Duodenal mucosa (tissue), 2 donors: ENCODE results near the gene LFNG.
A peak's percentile ranks its signal among the peaks of the same experiment; 100 is the strongest.

ENCODE experiments used
- H3K27ac ChIP-seq: one replicate; pipeline ENCODE4 v1.7.0; 2013; ENCODE audit warnings: low read depth, low read length
- H3K27me3 ChIP-seq, 2 donors: one replicate each; pipeline ENCODE4 v1.7.0; 2013; ENCODE audit warnings: low read length in 2 of 2, control low read depth in 1 of 2; ENCODE audit not compliant: insufficient read depth in 2 of 2, control insufficient read depth in 1 of 2
- H3K36me3 ChIP-seq, 2 donors: one replicate each; pipeline ENCODE4 v1.7.0; 2013; ENCODE audit warnings: low read length in 2 of 2, control low read depth in 1 of 2; ENCODE audit not compliant: insufficient read depth in 2 of 2, control insufficient read depth in 1 of 2
- H3K4me1 ChIP-seq, 2 donors: one replicate each; pipeline ENCODE4 v1.7.0; 2013; ENCODE audit warnings: low read length in 2 of 2, control low read depth in 1 of 2; ENCODE audit not compliant: insufficient read depth in 2 of 2, control insufficient read depth in 1 of 2
- H3K4me3 ChIP-seq, 2 donors: one replicate each; pipeline ENCODE4 v1.7.0; 2013; ENCODE audit warnings: low read length in 2 of 2, low read depth in 1 of 2
- H3K9ac ChIP-seq, 2 donors: one replicate each; pipeline ENCODE4 v1.7.0; 2013; ENCODE audit warnings: low read length in 2 of 2, low read depth in 1 of 2
- H3K9me3 ChIP-seq, 2 donors: one replicate each; pipeline ENCODE4 v1.7.0; 2013; ENCODE audit warnings: low read length in 2 of 2, control low read depth in 1 of 2; ENCODE audit not compliant: control insufficient read depth in 1 of 2

LFNG gene

DNA sequence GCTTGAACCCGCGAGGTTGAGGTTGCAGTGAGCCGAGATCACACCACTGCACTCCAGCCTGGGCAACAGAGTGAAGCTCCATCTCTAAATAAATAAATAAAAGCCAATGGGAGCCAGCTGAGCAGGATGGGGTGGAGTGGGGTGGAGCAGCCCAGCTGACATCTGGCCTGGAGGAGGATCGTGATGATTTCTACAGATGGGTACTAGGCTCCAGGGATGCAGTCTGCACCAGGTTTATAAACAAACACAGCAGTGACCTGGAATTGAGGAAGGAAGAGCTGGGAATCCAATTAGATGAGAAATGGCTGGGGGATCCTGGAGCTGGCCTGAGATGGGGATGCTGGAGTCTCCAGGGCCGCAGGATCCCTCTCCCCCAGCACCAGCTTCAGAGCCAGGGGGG lies 36.1 kb upstream of the LFNG start:
- Histone ChIP-seq H3K4me3 (no peak overlapping the region), H3K4me1 (peaks cover 6% of the 10 kb centered on the region in 2 donors), H3K9ac (no peak overlapping the region), H3K27me3 (peaks cover 4% of the 10 kb centered on the region in 2 donors), H3K27ac (no peak overlapping the region), H3K9me3 (peaks cover 4 to 8% of the 10 kb centered on the region in 2 donors), H3K36me3 (no peaks in the 10 kb centered on the region)

DNA sequence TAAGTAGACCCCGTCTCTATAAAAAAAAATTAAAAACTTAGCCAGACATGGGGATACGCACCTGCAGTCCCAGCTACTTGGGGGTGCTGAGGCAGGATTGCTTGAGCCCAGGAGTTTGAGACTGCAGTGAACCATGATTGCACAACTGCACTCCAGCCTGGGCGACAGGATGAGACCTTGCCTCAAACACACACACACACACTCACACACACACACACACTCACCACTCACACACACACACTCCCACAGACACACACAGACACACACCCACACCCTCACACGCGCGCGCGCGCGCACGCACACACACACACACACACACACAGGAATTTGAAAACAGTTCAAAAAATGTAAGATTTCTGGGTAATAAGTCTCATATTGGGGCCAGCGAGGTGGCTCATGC lies 34.7 kb upstream of the LFNG start:
- H3K36me3 ChIP-seq = no peaks in the 10 kb centered on the region
- H3K9ac ChIP-seq = no peak overlapping the region
- peaks cover 0 to 4% of the 10 kb centered on the region in 2 donors for H3K27me3 ChIP-seq
- H3K4me3 ChIP-seq = no peak overlapping the region
- no peak overlapping the region for H3K27ac ChIP-seq
- H3K4me1 ChIP-seq = no peaks in the 10 kb centered on the region
- peaks cover 4 to 8% of the 10 kb centered on the region in 2 donors for H3K9me3 ChIP-seq

DNA sequence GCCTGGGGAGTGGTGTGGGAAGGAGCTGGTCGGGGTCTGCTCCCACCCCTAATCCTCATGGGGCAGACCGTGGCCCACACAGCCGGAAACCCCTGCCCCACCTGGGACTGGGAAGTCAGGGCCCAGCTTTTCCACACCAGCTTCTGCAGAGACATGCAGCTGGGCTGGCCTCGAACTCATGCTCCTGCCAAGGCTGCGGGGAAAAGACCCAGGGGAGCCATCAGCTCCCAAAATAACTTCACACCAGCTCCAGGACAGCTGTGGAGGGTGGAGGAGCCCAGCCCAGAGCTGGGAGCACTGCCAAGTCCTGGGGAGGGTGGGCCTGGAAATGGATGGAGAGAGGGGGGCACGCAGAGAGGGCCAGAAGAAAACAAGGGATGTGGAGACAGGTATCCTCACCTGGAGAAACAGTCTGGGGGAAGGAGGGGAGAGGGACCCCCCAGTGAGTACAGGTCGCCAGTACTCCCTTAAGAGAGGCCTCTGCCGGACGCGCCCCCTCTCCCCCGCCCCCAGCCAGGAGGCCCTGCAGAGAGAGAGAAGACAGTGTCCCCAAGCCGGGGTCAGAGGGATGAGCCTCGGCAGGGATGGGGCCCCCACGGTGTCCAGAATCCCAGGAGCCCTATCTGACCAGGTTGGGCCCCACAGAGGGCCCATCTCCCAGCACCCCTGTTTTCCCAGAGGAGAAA lies 31.8 kb upstream of the LFNG start:
- no peaks in the 10 kb centered on the region for H3K4me1 ChIP-seq
- H3K4me3 ChIP-seq = no peak overlapping the region
- no peak overlapping the region for H3K9ac ChIP-seq
- no peaks in the 10 kb centered on the region for H3K27me3 ChIP-seq
- no peak overlapping the region for H3K27ac ChIP-seq
- H3K9me3 ChIP-seq = peaks cover 4 to 7% of the 10 kb centered on the region in 2 donors
- H3K36me3 ChIP-seq = no peaks in the 10 kb centered on the region

DNA sequence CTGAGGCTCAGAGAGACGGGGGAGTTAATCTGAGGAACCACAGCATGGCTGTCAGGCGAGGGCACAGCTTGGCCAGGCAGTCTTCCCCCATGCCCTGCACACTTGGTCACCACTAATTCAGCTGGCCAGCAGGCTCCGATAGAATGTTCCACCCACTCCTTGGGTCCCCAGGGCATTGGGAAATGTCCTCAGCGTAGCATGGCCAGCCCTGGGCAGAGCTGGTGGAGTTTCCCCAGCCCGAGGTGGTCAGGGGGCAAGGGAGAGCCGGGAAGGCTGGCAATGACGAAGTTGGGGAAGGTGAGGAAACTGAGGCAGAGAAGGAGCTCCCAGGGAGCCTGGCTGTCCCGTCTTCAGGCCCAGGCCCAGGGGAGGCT lies 31.3 kb upstream of the LFNG start:
- Histone ChIP-seq H3K9ac (no peak overlapping the region), H3K36me3 (no peaks in the 10 kb centered on the region), H3K27ac (no peak overlapping the region), H3K4me1 (no peaks in the 10 kb centered on the region), H3K9me3 (peaks cover under 1 to 1% of the 10 kb centered on the region in 2 donors), H3K27me3 (no peaks in the 10 kb centered on the region), H3K4me3 (no peak overlapping the region)

DNA sequence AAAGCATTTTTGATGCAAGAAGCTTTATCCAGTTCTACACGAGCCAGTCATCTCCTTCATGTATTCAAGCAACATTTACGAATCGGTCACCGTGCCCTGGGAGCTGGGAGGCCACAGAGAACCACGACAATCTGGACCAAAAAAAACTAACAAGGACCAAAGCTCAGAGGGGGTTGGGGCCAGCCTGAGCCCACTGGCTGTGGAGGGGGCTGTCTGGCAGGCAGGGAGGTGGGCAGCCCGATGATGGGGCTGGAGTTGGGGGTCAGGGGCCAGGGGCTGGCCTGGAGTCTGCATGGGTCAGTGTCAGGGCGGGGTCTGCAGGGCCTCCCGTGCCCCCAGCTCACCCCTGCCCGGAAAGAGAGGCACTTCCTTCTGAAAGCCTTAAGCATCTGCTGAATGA lies 30.9 kb upstream of the LFNG start:
- Histone ChIP-seq H3K27me3 (no peaks in the 10 kb centered on the region), H3K4me1 (no peaks in the 10 kb centered on the region), H3K36me3 (no peaks in the 10 kb centered on the region), H3K9ac (no peak overlapping the region), H3K27ac (no peak overlapping the region), H3K9me3 (no peaks in the 10 kb centered on the region), H3K4me3 (no peak overlapping the region)

DNA sequence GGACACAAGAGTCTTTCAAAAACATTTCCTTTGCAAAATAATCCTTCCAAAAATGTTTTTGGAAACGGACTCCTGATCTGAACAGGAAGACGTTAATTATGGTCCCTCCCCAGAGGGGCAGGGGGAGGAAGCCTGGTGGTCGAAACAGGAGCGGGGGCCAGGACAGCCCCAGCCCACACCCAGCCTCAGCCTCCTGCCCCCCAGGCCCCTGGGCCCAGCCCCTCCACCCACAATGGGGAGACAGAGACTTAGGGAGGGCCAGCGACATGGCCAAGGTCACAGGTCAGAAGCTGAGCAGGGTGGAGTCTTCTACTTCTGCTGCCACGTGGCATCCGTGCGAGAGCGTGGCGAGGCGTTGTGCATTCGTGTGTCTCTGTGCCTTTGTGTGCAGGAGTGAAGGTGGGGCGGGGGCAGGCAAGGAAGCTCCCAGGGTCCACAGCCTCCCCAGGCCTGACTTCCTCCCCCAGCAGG lies 29.4 kb upstream of the LFNG start:
- H3K4me3 ChIP-seq = no peak overlapping the region
- no peak overlapping the region for H3K9ac ChIP-seq
- no peaks in the 10 kb centered on the region for H3K36me3 ChIP-seq
- H3K27ac ChIP-seq = peak overlapping the region; percentile 10
- H3K4me1 ChIP-seq = no peaks in the 10 kb centered on the region
- no peaks in the 10 kb centered on the region for H3K9me3 ChIP-seq
- H3K27me3 ChIP-seq = no peaks in the 10 kb centered on the region

DNA sequence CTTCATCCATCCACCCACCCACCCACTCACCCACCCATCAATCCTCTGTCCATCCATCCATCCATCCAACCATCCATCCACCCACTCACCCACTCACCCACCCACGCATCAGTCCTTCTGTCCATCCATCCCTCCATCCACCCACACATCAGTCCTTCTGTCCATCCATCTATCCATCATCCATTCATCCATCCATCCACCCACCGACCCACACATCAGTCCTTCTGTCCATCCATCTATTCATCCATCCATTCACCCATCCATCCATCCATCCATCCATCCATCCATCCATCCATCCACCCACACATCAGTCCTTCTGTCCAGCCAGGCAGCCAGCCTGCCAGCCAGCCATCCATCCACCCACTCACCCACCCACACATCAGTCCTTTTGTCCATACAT lies 27.5 kb upstream of the LFNG start:
- Histone ChIP-seq H3K9me3 (no peaks in the 10 kb centered on the region), H3K36me3 (no peaks in the 10 kb centered on the region), H3K27ac (no peak overlapping the region), H3K4me1 (no peaks in the 10 kb centered on the region), H3K4me3 (no peak overlapping the region), H3K27me3 (peaks cover 0 to 2% of the 10 kb centered on the region in 2 donors), H3K9ac (no peak overlapping the region)

DNA sequence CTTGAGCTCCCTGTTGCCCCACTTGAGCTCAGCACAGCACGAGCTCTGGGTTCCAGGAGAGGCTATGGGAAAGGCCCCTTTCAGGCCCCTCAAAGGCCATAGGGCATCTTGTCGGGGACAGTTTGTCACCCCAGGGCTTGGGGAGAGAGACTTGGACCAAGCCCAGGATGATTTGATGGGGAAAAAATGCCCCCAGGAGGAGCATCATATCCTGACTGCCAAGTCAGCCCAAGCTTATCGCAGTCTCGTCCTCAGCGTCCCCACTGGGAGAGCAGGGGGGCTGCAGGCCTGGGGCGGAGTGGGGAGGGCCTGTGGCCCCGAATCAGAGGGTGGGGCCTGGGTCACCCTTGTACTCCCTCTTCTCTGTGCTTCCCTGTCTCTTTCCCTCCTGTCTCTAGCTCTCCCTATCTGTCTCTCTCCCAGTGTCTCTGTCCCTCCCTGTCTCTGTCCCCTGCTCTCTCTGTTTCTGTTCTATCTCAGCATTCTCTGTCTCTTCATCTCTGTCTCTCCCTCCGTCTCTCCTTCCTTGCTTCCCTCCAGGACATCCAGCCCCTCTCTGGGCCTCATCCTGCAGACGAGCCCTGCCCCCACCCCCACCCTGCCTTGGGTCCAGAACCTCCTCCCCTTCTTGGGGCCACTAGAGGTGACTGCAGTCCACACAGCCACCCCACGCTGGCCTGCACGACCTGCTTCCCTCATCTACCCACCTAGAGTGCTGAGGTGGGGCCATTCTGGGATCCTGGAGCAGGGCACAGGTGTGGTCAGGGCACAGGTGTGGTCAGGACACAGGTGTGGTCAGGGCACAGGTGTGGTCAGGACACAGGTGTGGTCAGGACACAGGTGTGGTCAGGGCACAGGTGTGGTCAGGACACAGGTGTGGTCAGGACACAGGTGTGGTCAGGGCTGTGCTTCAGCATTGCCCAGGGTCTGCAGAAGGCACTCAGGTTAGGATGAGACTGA lies 26.1 kb upstream of the LFNG start:
- Histone ChIP-seq H3K27me3 (peaks cover 0 to 3% of the 10 kb centered on the region in 2 donors), H3K36me3 (no peaks in the 10 kb centered on the region), H3K4me3 (no peak overlapping the region), H3K4me1 (no peaks in the 10 kb centered on the region), H3K27ac (no peak overlapping the region), H3K9me3 (no peaks in the 10 kb centered on the region), H3K9ac (no peak overlapping the region)

DNA sequence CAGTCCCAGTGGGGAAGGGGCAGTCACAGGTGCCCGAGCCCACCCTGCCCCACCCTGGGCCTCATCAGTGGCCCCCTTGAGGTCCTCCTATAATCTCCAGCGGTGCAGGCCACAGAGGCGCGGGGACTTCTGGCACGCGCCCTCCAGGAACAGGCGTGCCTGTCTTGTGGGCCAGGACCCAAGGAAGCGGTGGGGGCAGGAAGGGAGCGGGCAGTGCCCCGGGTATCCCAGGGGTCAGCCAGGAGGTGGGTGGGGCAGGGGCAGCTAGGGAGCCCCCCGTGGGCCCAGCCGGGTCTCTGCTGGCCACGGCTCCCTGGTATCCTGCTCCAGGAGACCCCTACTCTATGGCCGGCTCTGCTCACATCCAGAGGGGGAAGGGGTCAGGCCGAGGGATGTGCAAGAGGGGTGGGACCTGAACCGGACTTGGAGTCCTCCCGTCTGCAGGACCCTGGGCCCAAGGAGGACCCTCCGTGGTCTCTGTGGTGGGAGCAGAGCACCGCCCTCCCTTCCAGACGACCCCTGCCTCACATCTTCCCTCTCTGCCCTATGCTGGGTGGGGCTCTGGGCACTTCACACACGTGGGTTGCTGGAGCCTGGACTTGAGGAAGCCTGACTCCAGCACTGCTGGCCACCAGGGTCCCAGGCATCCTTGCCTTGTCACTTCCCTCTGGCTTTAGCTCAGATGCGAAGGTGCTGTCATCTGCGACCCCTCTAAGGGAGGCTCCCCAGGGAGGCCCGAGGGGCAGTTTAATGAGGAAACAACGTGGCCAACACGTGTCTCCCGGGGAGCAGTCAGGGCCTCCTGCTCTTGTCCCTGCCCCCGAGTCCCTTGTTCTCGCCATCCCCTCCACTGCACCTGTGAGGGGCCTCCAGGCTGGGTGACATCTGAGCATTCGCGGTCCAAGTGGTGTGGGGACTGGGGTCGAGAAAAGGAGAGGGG lies 25.1 kb upstream of the LFNG start:
- Histone ChIP-seq H3K27me3 (peaks cover 0 to 3% of the 10 kb centered on the region in 2 donors), H3K9ac (no peak overlapping the region), H3K9me3 (no peaks in the 10 kb centered on the region), H3K4me1 (no peaks in the 10 kb centered on the region), H3K27ac (no peak overlapping the region), H3K36me3 (no peaks in the 10 kb centered on the region), H3K4me3 (no peak overlapping the region)
